GM10248 (cell line): ENCODE results near the gene PRSS12.
"Not testable (repeated sequence)": the region's sequence is repeated elsewhere in the genome, so short reads cannot be mapped to it uniquely, and the experiment has no call there.

ENCODE experiments used
- CTCF ChIA-PET: fragments of 300-600 bp; sonication (Branson Sonifier 250); formaldehyde crosslinking; extraction: SDS; loops from one replicate; lab custom pipeline; 2021; ENCODE audit warnings: antibody characterized with exemption; lab: Yijun Ruan, JAX
- POLR2A ChIA-PET: fragments of 350-650 bp; sonication (Branson Sonifier 250); formaldehyde crosslinking; extraction: SDS; loops from one replicate; lab custom pipeline; 2020; ENCODE audit warnings: antibody characterized with exemption; lab: Yijun Ruan, JAX
- DNase-seq: peaks from one replicate; pipeline ENCODE4 v3.0.0; 2012; ENCODE audit errors: extremely low spot score
- TF ChIP-seq, protein P1 (sequence below): IDR thresholded peaks from 2 replicates; pipeline ENCODE4 v1.5.1; 2012; ENCODE audit warnings: mild to moderate bottlenecking, low read depth; ENCODE audit errors: extremely low read depth, missing control alignments, control extremely low read depth

PRSS12 gene

DNA sequence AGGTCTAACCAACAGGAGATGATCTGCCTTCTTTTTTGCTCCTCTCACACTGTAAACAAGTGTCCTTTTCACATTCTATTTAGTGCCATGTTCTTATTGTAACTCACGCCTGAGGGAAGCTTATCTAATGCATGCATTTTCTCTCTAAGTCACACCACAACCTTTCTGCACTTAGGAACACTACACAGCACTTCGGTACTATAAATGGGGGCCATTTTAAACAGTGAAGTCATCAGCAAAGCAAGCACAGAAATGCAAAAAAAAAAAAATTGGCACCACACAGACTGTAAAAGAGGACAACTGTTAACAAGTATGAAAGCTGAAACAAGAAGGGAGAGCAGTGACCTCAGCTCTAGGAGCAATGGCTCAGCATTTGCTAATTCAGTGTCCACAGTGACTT lies 45.2 kb downstream of the PRSS12 start:
- DNase-seq = no peak
- ChIA-PET POLR2A (no interaction called here), CTCF (interaction anchor here (1.0 to 1.7 kb wide), 4 partner anchors 9 to 37 kb away, joined by 3 to 4 read pairs (median 3); no protein-coding TSS in a partner anchor)

DNA sequence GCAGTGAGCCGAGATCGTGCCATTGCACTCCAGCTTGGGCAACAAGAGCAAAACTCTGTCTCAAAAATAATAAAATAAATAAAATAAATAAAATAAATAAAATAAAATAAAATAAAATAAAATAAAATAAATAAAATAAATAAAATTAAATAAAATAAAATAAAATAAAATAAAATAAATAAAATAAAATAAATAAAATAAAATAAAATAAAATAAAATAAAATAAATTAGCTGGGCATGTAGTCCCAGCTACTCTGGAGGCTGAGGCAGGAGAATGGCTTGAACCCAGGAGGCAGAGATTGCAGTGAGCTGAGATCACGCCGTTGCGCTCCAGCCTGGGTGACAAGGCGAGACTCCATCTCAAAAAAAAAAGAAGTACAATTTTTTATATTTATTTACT lies 53.2 kb downstream of the PRSS12 start:
- CTCF ChIA-PET, POLR2A ChIA-PET, DNase-seq: not testable (repeated sequence)

More for the DNA sequence above, 45.2 kb downstream of the PRSS12 start:
- TF ChIP-seq, protein P1, sequence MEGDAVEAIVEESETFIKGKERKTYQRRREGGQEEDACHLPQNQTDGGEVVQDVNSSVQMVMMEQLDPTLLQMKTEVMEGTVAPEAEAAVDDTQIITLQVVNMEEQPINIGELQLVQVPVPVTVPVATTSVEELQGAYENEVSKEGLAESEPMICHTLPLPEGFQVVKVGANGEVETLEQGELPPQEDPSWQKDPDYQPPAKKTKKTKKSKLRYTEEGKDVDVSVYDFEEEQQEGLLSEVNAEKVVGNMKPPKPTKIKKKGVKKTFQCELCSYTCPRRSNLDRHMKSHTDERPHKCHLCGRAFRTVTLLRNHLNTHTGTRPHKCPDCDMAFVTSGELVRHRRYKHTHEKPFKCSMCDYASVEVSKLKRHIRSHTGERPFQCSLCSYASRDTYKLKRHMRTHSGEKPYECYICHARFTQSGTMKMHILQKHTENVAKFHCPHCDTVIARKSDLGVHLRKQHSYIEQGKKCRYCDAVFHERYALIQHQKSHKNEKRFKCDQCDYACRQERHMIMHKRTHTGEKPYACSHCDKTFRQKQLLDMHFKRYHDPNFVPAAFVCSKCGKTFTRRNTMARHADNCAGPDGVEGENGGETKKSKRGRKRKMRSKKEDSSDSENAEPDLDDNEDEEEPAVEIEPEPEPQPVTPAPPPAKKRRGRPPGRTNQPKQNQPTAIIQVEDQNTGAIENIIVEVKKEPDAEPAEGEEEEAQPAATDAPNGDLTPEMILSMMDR = no peak

DNA sequence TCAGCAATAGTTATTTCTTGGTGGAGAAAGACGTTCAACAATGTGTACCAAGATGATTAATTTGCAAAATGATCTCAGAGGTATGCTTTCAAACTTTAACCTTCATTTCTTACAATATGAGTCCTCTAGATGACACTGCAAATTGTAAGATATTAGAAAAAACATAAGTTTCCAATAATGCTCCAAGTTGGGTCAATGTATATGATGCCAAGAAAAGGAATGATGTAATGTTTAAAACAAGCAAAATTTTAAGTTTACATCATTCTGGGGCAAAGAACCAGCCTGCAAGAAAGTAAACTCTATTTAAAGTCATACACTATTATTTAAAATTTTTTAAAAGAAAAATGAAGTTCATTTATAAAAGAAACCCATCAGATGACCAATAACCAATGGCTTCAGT lies 56.1 kb downstream of the PRSS12 start:
- no peak for DNase-seq
- ChIA-PET POLR2A (no interaction called here), CTCF (no interaction called here)
- TF ChIP-seq, protein P1 = no peak

DNA sequence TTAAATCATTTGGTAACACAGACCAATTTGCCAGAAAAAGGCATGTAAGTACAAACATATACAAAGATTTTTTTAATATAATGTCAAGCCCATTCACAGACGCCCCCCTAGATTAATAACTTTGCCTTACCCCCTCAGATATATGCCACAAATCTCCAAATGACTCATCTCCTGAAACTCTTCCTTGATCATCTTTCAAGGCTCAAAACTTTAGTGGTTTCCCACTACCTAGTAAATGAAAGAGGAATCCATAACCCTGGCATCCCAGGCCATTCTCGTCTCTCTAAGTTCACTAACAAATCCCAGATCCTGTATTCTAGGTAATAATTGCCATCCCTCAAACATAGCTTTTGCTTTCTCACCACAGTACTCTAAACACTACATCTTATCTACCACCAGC lies 61.9 kb downstream of the PRSS12 start:
- CTCF ChIA-PET = no interaction called here
- POLR2A ChIA-PET = no interaction called here
- DNase-seq = no peak
- TF ChIP-seq, protein P1 = no peak

DNA sequence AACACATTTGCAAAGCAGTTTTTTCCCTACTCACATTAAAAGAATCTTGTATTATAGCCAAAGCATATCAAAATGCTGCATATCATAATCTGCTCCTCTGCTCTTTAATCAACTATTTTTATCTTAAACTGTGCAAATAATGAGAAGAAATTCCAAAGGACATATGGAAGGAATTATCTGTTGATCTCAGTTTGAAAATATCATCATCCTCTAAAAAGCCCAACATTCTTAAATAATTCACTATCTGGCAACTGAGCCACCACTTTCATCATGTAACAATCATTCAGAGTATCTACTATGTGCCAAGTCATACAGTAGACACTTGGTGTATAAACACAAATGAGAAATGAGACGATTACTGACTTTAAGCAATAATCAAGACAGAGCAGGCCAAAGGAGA lies 63.0 kb downstream of the PRSS12 start:
- POLR2A ChIA-PET = no interaction called here
- DNase-seq = no peak
- TF ChIP-seq, protein P1 = no peak
- CTCF ChIA-PET = interaction anchor here (1.0 kb wide), 1 partner anchor 11 kb away, joined by 3 read pairs; no protein-coding TSS in a partner anchor

DNA sequence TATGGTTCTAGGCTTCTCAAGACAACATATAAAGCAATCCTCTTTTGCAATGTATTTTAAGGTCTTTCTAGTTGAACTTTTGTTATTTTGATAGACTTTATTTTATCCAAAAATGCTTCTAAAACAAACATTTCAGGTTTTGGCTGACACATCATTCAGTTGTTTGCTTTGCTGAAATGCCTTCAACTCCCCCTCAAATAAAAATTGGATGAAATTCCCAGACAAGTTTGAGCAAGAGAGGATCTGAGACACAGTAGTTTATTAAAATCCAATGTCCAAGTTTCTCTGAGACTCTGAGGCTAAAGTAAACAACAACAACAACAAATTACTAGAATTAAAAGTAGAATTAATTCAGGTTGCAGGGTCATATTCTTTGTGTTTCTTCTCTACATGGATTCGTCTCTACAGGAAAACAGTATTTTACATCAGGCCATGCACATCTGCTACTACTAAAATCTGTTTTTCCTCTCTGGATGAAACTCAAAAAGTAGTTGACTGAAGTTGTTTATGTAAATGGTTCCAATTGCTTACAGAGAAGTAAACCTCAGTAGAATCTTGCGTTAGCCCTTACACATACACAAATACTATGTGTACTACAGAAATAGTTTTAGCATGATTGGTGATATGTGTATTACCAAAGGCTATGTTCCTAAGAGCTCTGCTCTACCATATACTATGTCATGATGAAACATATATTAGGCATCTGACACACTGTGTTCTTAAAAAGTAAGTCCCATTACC lies 64.9 kb downstream of the PRSS12 start:
- ChIA-PET CTCF (interaction anchor here (1.5 kb wide), 1 partner anchor 20 kb away, joined by 3 read pairs; no protein-coding TSS in a partner anchor), POLR2A (no interaction called here)
- DNase-seq = no peak
- TF ChIP-seq, protein P1 = no peak

DNA sequence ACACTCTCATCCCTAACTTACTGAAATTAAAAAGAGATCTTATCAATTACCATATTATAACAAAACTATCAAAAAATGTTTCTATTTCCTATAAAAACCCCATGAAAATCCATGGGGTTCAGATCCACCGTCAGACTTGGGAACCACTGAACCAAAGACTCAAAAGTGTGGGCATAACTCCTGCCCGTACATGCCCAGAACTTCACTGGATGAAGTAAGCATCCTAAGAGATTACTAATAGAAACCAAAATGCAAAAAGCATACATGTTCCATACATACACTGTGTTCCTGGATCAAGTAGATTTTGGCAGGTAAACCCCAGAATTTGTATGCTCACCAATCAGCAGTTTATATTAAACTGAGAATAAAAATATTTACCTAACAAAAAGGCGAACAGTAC lies 66.1 kb downstream of the PRSS12 start:
- TF ChIP-seq, protein P1 = no peak
- CTCF ChIA-PET = no interaction called here
- POLR2A ChIA-PET = no interaction called here
- no peak for DNase-seq
